ENCODE data around the gene AUTS2. TPM values are rescaled to one million over a fixed set of nuclear protein-coding genes. Genes with fewer than 3 reads are reported as not detected.

The AUTS2 gene
- total RNA-seq, 1 donor from 2014 or later = 125 TPM

DNA sequence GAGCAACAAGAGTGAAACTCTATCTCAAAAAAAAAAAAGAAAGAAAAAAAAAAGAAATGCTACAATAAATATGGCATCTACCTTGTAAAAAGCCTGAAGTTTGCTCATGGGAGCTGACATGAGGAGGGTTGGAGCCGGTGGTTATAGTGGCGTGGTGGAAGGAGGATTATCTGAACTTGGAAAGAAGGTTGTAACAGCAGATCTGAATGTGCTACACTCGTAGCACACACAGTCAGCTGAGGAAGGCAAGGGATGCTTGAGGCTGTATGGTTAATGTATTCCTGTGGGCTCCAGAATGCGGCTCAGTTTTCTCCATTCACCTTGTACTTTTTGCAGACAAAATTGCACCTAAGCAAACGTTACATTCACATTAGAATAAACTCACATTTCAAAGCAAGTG, 1143.4 kb downstream of the AUTS2 start:
- H3K27ac Mint-ChIP-seq = no peak overlapping the region
- H3K36me3 Mint-ChIP-seq (ENCODE audit: insufficient read depth) = peaks cover 8% of the 10 kb centered on the region
- H3K27me3 Mint-ChIP-seq = no peaks in the 10 kb centered on the region
- H3K4me3 Mint-ChIP-seq (ENCODE audit: low read depth) = no peak overlapping the region
- H3K4me1 Mint-ChIP-seq (ENCODE audit: low read depth) = peaks cover 22% of the 10 kb centered on the region
- DNase-seq (ENCODE audit: low spot score, unreplicated experiment) = no peak
- TF ChIP-seq, protein P1, sequence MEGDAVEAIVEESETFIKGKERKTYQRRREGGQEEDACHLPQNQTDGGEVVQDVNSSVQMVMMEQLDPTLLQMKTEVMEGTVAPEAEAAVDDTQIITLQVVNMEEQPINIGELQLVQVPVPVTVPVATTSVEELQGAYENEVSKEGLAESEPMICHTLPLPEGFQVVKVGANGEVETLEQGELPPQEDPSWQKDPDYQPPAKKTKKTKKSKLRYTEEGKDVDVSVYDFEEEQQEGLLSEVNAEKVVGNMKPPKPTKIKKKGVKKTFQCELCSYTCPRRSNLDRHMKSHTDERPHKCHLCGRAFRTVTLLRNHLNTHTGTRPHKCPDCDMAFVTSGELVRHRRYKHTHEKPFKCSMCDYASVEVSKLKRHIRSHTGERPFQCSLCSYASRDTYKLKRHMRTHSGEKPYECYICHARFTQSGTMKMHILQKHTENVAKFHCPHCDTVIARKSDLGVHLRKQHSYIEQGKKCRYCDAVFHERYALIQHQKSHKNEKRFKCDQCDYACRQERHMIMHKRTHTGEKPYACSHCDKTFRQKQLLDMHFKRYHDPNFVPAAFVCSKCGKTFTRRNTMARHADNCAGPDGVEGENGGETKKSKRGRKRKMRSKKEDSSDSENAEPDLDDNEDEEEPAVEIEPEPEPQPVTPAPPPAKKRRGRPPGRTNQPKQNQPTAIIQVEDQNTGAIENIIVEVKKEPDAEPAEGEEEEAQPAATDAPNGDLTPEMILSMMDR (IDR thresholded peaks at IDR 0.05; ENCODE audit: unreplicated experiment) = no peak
- H3K9me3 Mint-ChIP-seq (ENCODE audit: low read depth) = peaks cover 2% of the 10 kb centered on the region

DNA sequence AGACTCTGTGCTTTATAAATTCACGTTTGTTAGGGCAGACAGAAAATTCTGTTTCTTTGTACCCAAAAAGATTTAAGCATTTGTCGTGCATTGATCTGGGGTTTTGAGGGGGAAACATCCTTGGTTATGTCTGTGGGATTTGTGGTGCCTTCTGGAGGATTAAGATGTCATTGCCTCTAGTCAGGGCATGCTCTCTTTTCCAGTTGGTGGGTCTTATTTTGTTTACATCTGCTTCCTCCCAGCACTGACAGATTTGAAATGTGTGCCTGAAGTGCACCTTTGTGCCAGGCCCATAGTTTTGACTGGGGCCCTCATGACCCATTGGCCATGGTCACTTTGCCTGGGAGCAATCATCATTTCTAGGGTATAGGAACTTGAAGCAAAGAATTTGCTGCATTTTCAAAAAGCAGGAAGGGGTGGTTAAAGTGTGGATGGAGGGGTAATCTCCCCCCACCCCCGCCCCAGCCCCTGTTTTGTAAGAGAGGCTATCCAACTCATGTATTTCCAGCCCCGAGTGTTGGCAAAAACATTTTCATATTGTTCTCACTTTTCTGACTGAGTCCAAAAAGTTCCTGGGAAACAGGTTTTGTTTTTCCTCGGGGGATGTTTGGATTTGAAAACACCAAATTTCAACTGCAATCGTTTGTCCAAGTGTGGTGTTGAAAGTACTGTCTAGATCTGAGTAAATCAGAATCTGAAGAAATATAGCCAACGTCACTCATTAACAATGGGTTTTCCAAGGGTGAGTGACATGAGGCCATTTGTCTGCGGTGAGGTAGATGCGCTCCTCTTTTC, 1145.5 kb downstream of the AUTS2 start:
- peaks cover 6% of the 10 kb centered on the region for H3K36me3 Mint-ChIP-seq (ENCODE audit: insufficient read depth)
- peak overlapping the region; percentile 29 for H3K27ac Mint-ChIP-seq
- TF ChIP-seq, protein P1 (IDR thresholded peaks at IDR 0.05; ENCODE audit: unreplicated experiment) = no peak
- no peaks in the 10 kb centered on the region for H3K27me3 Mint-ChIP-seq
- peaks cover 2% of the 10 kb centered on the region for H3K9me3 Mint-ChIP-seq (ENCODE audit: low read depth)
- no peak for DNase-seq (ENCODE audit: low spot score, unreplicated experiment)
- H3K4me1 Mint-ChIP-seq (ENCODE audit: low read depth) = peaks cover 15% of the 10 kb centered on the region
- H3K4me3 Mint-ChIP-seq (ENCODE audit: low read depth) = no peak overlapping the region

DNA sequence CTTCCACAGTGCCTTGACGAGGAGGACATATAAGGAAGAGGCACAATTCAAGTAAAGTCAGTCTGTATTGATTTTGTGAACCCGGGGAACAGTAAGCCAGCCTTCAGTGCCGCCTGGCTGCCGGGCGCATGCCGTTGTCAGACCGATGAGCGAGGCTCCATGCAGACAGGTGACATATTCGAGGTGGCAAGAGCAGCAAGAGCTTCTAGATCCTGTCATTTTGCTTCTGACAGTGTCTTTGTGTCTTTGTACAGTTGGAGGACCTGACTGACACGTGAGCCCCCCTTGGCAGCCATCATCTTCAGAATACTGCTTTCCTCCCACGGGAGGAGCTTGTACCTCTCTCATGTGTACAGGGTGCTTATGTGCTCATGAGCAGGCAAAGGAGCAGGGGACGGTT, 1146.2 kb downstream of the AUTS2 start:
- TF ChIP-seq, protein P1 (IDR thresholded peaks at IDR 0.05; ENCODE audit: unreplicated experiment) = no peak
- H3K4me3 Mint-ChIP-seq (ENCODE audit: low read depth) = no peak overlapping the region
- H3K9me3 Mint-ChIP-seq (ENCODE audit: low read depth) = peaks cover 2% of the 10 kb centered on the region
- H3K36me3 Mint-ChIP-seq (ENCODE audit: insufficient read depth) = peaks cover 6% of the 10 kb centered on the region
- peak overlapping the region; percentile 36 for H3K27ac Mint-ChIP-seq
- peaks cover 12% of the 10 kb centered on the region for H3K4me1 Mint-ChIP-seq (ENCODE audit: low read depth)
- no peaks in the 10 kb centered on the region for H3K27me3 Mint-ChIP-seq
- no peak for DNase-seq (ENCODE audit: low spot score, unreplicated experiment)

DNA sequence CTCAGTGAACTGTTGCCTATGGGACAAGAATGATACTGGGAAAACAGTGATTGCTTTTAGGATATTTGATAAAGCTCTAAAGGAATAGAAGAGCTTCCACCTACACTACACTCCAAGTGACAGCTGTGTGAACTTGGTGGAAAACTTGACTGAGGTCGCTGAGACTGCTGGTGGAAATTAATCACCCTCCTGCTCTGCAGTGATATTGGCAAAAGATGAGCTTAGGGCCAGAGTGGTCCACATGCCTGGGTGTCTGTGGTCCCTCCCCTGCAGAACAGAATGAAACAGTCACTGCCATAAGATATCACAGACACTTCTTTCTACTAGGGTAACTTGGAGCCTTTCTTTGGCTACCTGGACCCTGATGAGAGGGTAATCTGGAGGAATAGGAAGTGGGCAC, 1151.6 kb downstream of the AUTS2 start:
- no peak for DNase-seq (ENCODE audit: low spot score, unreplicated experiment)
- H3K4me3 Mint-ChIP-seq (ENCODE audit: low read depth) = no peak overlapping the region
- H3K9me3 Mint-ChIP-seq (ENCODE audit: low read depth) = peaks cover 2% of the 10 kb centered on the region
- TF ChIP-seq, protein P1 (IDR thresholded peaks at IDR 0.05; ENCODE audit: unreplicated experiment) = no peak
- H3K27ac Mint-ChIP-seq = no peak overlapping the region
- no peaks in the 10 kb centered on the region for H3K27me3 Mint-ChIP-seq
- peaks cover 11% of the 10 kb centered on the region for H3K36me3 Mint-ChIP-seq (ENCODE audit: insufficient read depth)
- H3K4me1 Mint-ChIP-seq (ENCODE audit: low read depth) = peaks cover 15% of the 10 kb centered on the region

DNA sequence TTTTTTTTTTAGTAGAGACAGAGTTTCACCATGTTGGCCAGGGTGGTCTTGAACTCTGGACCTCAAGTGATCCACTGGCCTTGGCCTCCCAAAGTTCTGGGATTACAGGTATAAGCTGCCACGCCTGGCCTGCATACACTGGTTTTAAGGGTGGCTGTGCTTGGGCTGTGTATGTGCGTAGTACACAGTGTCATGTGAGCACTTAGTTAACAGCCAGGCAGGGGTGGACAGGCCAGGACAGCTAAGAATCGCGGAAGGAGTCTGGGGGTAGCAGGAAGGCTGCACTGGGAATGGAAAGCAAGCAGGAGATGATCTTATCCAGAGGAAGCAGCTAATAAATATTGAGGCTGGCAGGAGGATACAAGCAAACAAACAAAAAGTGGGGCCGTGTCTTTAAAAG, 1153.6 kb downstream of the AUTS2 start:
- H3K27ac Mint-ChIP-seq = peak overlapping the region; percentile 55
- H3K36me3 Mint-ChIP-seq (ENCODE audit: insufficient read depth) = peaks cover 6% of the 10 kb centered on the region
- TF ChIP-seq, protein P1 (IDR thresholded peaks at IDR 0.05; ENCODE audit: unreplicated experiment) = no peak
- H3K9me3 Mint-ChIP-seq (ENCODE audit: low read depth) = no peaks in the 10 kb centered on the region
- no peak overlapping the region for H3K4me3 Mint-ChIP-seq (ENCODE audit: low read depth)
- H3K4me1 Mint-ChIP-seq (ENCODE audit: low read depth) = peaks cover 15% of the 10 kb centered on the region
- DNase-seq (ENCODE audit: low spot score, unreplicated experiment) = no peak
- no peaks in the 10 kb centered on the region for H3K27me3 Mint-ChIP-seq
